IMR-90 (cell line): ENCODE data around the gene LRCH3. TPM values are rescaled to one million over a fixed set of nuclear protein-coding genes. Genes with fewer than 3 reads are reported as not detected.

ENCODE experiments used
- ATAC-seq: fragments of 200-7000 bp; cut with Tn5 transposase; 2 replicates; pipeline ENCODE4 v1.9.1; 2020; ENCODE audit warnings: low read depth, mild to moderate bottlenecking, moderate library complexity
- BruUV-seq: library from RNA; stranded (reverse); fragments of 400-500 nt; replicated peaks from 2 replicates; lab custom pipeline; 2021; lab: Mats Ljungman, UMichigan
- CTCF ChIA-PET: fragments of 300-600 bp; formaldehyde crosslinking; extraction: SDS; loops from one replicate; lab custom pipeline; 2021; ENCODE audit warnings: antibody characterized with exemption; lab: Yijun Ruan, JAX
- POLR2A ChIA-PET: fragments of 300-600 bp; sonication (Branson Sonifier 250); formaldehyde crosslinking; loops from one replicate; lab custom pipeline; 2022; ENCODE audit warnings: antibody characterized with exemption; ENCODE audit not compliant: unreplicated experiment; lab: Charles Lee
- DNase-seq: peaks from one replicate; pipeline ENCODE4 v3.0.0; 2013
- H2AFZ ChIP-seq: replicated peaks from 2 replicates; pipeline ENCODE3; 2013; ENCODE audit warnings: low read length, mild to moderate bottlenecking; ENCODE audit not compliant: poor library complexity
- H2AK5ac ChIP-seq: 2 replicates; pipeline ENCODE4 v1.6.1; 2013; ENCODE audit warnings: low read depth, low read length, inconsistent platforms
- H2AK9ac ChIP-seq: replicated peaks from 2 replicates; pipeline ENCODE3; 2013; ENCODE audit warnings: mild to moderate bottlenecking, low read depth, low read length, moderate library complexity; ENCODE audit not compliant: poor library complexity
- H2BK120ac ChIP-seq: 2 replicates; pipeline ENCODE4 v1.6.1; 2013; ENCODE audit warnings: low read depth, low read length, inconsistent platforms
- H2BK15ac ChIP-seq: 3 replicates; pipeline ENCODE4 v1.6.1; 2013; ENCODE audit warnings: low read depth, low read length, inconsistent platforms
- H2BK20ac ChIP-seq: 2 replicates; pipeline ENCODE4 v1.6.1; 2013; ENCODE audit warnings: low read depth, mild to moderate bottlenecking, inconsistent platforms, low read length, moderate library complexity
- H2BK5ac ChIP-seq: 2 replicates; pipeline ENCODE4 v1.6.1; 2013; ENCODE audit warnings: mild to moderate bottlenecking, low read depth, low read length, inconsistent platforms; ENCODE audit not compliant: poor library complexity, severe bottlenecking
- H3K14ac ChIP-seq: replicated peaks from 2 replicates; pipeline ENCODE4 v1.6.1; 2013; ENCODE audit warnings: low read depth, low read length, inconsistent platforms
- H3K18ac ChIP-seq: 2 replicates; pipeline ENCODE4 v1.6.1; 2013; ENCODE audit warnings: low read depth, low read length, control low read depth
- H3K23ac ChIP-seq: 2 replicates; pipeline ENCODE4 v1.6.1; 2013; ENCODE audit warnings: low read depth, low read length, inconsistent platforms
- H3K27ac ChIP-seq: 2 replicates; pipeline ENCODE4 v1.5.1; 2013; ENCODE audit warnings: mild to moderate bottlenecking, control low read depth, low read length; ENCODE audit not compliant: insufficient read depth
- H3K27me3 ChIP-seq: 2 replicates; pipeline ENCODE4 v1.6.1; 2013; ENCODE audit warnings: low read length; ENCODE audit not compliant: control insufficient read depth, insufficient read depth
- H3K36me3 ChIP-seq: 2 replicates; pipeline ENCODE4 v1.6.1; 2013; ENCODE audit warnings: low read length, mixed read lengths; ENCODE audit not compliant: control insufficient read depth, insufficient read depth
- H3K4ac ChIP-seq: 2 replicates; pipeline ENCODE4 v1.6.1; 2013; ENCODE audit warnings: low read depth, low read length, inconsistent platforms
- H3K4me1 ChIP-seq: 2 replicates; pipeline ENCODE4 v1.6.1; 2013; ENCODE audit warnings: low read length, mixed read lengths; ENCODE audit not compliant: control insufficient read depth, insufficient read depth
- H3K4me2 ChIP-seq: 2 replicates; pipeline ENCODE4 v1.6.1; 2013; ENCODE audit warnings: low read depth, mild to moderate bottlenecking, control low read depth, low read length, moderate library complexity
- H3K4me3 ChIP-seq: 2 replicates; pipeline ENCODE4 v1.5.1; 2013; ENCODE audit warnings: low read depth, mild to moderate bottlenecking, control low read depth, low read length, moderate library complexity; ENCODE audit not compliant: insufficient read depth
- H3K56ac ChIP-seq: 2 replicates; pipeline ENCODE4 v1.6.1; 2013; ENCODE audit warnings: low read length, inconsistent platforms; ENCODE audit not compliant: insufficient read depth; ENCODE audit errors: extremely low read depth
- H3K79me1 ChIP-seq, 2 experiments: 2 replicates each; pipeline ENCODE4 v1.6.1; 2013; ENCODE audit warnings: low read length in 2 of 2, inconsistent platforms in 1 of 2, low read depth in 1 of 2
- H3K9ac ChIP-seq: 2 replicates; pipeline ENCODE4 v1.6.1; 2013; ENCODE audit warnings: low read depth, low read length, control low read depth
- H3K9me1 ChIP-seq: 2 replicates; pipeline ENCODE4 v1.6.1; 2013; ENCODE audit warnings: low read length, inconsistent platforms; ENCODE audit not compliant: insufficient read depth
- H3K9me3 ChIP-seq: 2 replicates; pipeline ENCODE4 v1.6.1; 2013; ENCODE audit warnings: low read length; ENCODE audit not compliant: control insufficient read depth, insufficient read depth
- H4K20me1 ChIP-seq: 2 replicates; pipeline ENCODE4 v1.6.1; 2013; ENCODE audit warnings: low read length, inconsistent platforms; ENCODE audit not compliant: insufficient read depth
- H4K5ac ChIP-seq: 2 replicates; pipeline ENCODE4 v1.6.1; 2013; ENCODE audit warnings: mild to moderate bottlenecking, low read depth, low read length, control low read depth
- H4K8ac ChIP-seq, 2 experiments: 2 replicates each; pipeline ENCODE4 v1.6.1; 2013; ENCODE audit warnings: low read depth in 2 of 2, low read length in 2 of 2, control low read depth in 1 of 2, inconsistent platforms in 1 of 2
- H4K91ac ChIP-seq: 2 replicates; pipeline ENCODE4 v1.6.1; 2013; ENCODE audit warnings: low read depth, low read length, inconsistent platforms; ENCODE audit not compliant: insufficient read depth
- CEBPB ChIP-seq: IDR thresholded peaks from 2 replicates; pipeline ENCODE4 v1.6.1; 2012; ENCODE audit warnings: low read depth, low read length, improper control_type of control experiment
- CHD1 ChIP-seq: IDR thresholded peaks from 2 replicates; pipeline ENCODE4 v1.6.1; 2012; ENCODE audit warnings: low read depth, low read length, improper control_type of control experiment
- ELK1 ChIP-seq: fragments of 150-350 bp; IDR thresholded peaks from 2 replicates; pipeline ENCODE4 v1.6.1; 2016; ENCODE audit warnings: low read depth, mild to moderate bottlenecking, low read length, moderate library complexity, borderline replicate concordance
- FOS ChIP-seq: fragments of 150-350 bp; IDR thresholded peaks from 2 replicates; pipeline ENCODE4 v1.6.1; 2016; ENCODE audit warnings: low read depth, low read length
- MXI1 ChIP-seq: IDR thresholded peaks from 2 replicates; pipeline ENCODE4 v1.6.1; 2012; ENCODE audit warnings: low read depth, mild to moderate bottlenecking, low read length, moderate library complexity, borderline replicate concordance
- NFE2L2 ChIP-seq: fragments of 150-350 bp; IDR thresholded peaks from 2 replicates; pipeline ENCODE4 v1.6.1; 2016; ENCODE audit warnings: low read depth, mild to moderate bottlenecking, low read length
- RCOR1 ChIP-seq: IDR thresholded peaks from 2 replicates; pipeline ENCODE4 v1.6.1; 2012; ENCODE audit warnings: mild to moderate bottlenecking, low read length, improper control_type of control experiment; ENCODE audit not compliant: insufficient replicate concordance
- SMC3 ChIP-seq: fragments of 150-350 bp; IDR thresholded peaks from 2 replicates; pipeline ENCODE4 v1.6.1; 2016; ENCODE audit warnings: low read depth, mild to moderate bottlenecking, antibody characterized with exemption, low read length, moderate library complexity
- WGBS, 2 experiments: methylation state at CpG; one replicate each; pipeline versions ENCODE4 v1.1.5 to v1.1.7; 2013; ENCODE audit warnings: missing lambda C conversion rate in 2 of 2; ENCODE audit not compliant: insufficient read length in 1 of 2; ENCODE audit errors: extremely low coverage in 2 of 2; 5-methylcytosine and 5-hydroxymethylcytosine counted together
- dilution Hi-C: fragments of 300-500 bp; cut with HindIII; formaldehyde crosslinking; loops from one replicate; pipeline ENCODE4 v1.14.3; 2018; ENCODE audit warnings: low sequenced_read_pairs; ENCODE audit not compliant: unreplicated experiment
- in situ Hi-C: fragments of 300-500 bp; cut with MboI; formaldehyde crosslinking; loops from 3 replicates; pipeline ENCODE4 v1.14.3; 2019; ENCODE audit warnings: low sequenced_read_pairs, inconsistent platforms, mixed read lengths
- intact Hi-C: fragments of 100-400 bp; cut with micrococcal nuclease; formaldehyde crosslinking; loops from 2 replicates; pipeline ENCODE4 v1.10.0; 2022
- polyA plus RNA-seq, 3 experiments: library from polyadenylated mRNA; depleted of rRNA; stranded (reverse); fragments of >200 nt; gene quantifications; 2 replicates each; pipeline ENCODE4 v1.2.3, GENCODE V29; 2012; ENCODE audit warnings: low replicate concordance in 1 of 3
- total RNA-seq: library from RNA; depleted of rRNA; stranded (reverse); fragments of >200 nt; gene quantifications from 2 replicates; pipeline ENCODE4 v1.2.3, GENCODE V29; 2012
- TF ChIP-seq, protein P1 (sequence below): fragments of 150-350 bp; IDR thresholded peaks from 2 replicates; pipeline ENCODE4 v1.6.1; 2017; ENCODE audit warnings: mild to moderate bottlenecking, antibody characterized with exemption, low read length, low read depth

The LRCH3 gene
- total and polyA plus RNA-seq, 2 of the 4 experiments (the other 2 are of a cell fraction), result 28.5 to 40.5 TPM

DNA sequence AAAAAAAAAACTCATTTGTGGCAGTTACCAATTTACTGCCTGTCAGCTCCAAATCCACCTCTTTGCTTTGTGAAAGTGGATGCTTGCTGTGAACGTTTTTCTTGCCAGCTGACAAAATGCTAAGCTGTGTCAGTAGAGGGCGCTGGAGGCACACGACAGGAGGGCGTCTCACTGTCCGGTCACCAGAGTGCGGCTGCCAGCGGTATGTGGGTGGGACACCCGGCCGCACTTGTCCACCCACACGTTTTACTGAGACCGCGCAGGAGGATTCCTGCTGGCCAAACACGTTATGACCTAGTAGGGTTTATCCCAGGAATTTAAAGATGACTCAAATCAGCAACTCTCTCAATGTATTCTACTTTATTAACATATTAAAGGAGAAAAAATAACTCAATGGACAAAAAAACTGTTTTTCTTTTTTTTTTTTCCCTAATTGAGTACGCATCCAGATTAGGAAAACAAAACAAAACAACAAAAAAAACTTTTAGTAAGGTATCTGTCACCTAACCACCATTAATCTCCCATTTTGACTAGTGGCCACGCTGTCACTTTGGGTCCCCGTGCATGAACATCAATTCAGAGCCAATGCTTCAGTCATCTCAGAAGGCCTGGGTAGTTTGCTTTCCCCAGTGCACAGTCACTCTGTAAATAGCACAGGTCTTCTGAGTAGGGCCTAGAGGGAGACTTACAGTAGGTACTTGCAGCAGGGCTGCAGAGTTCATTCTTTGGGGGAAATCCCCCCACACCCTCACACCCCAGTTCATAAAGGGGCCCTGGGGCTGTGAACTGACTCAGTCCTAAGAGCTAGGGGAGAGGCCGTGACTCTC, 115.2 kb downstream of the LRCH3 start (continued):
- no peak for TF ChIP-seq ELK1

- Histone ChIP-seq H2AFZ (peak overlapping the region; percentile 55), H2AK5ac (peak overlapping the region; percentile 16; the same call in 1 of the 2 replicates), H2BK20ac (no peak overlapping the region), H3K56ac (no peak overlapping the region), H4K20me1 (no peaks in the 10 kb centered on the region), H3K18ac (no peak overlapping the region), H4K5ac (no peak overlapping the region), H3K36me3 (no peaks in the 10 kb centered on the region), H3K4me2 (no peak overlapping the region), H3K4me1 (no peaks in the 10 kb centered on the region), H3K4me3 (no peak overlapping the region), H2AK9ac (peak overlapping the region; percentile 81), H3K9me1 (no peaks in the 10 kb centered on the region; the same call in 1 of the 2 replicates), H3K23ac (no peak overlapping the region), H3K9ac (no peak overlapping the region), H3K79me1 (no peaks in the 10 kb centered on the region), H3K4ac (no peak overlapping the region), H3K14ac (0 out of 2 replicates have a peak overlapping the region, but pooled peaks have one; percentile 11), H2BK5ac (no peak overlapping the region), H2BK15ac (no peak overlapping the region), H4K91ac (no peak overlapping the region; the same call in 1 of the 2 replicates), H4K8ac (no peak overlapping the region), H3K27ac (no peak overlapping the region), H3K27me3 (no peaks in the 10 kb centered on the region), H3K9me3 (no peaks in the 10 kb centered on the region), H2BK120ac (no peak overlapping the region)
- dilution Hi-C loops (no loop called here), intact Hi-C loops (loop anchor here (1.0 to 10.0 kb wide), 2 partner anchors 36 to 178 kb away; no protein-coding TSS in a partner anchor), in situ Hi-C loops (loop anchor here (5.0 kb wide), 1 partner anchor 40 kb away; no protein-coding TSS in a partner anchor)
- POLR2A ChIA-PET, result no interaction called here
- TF ChIP-seq, protein P1, sequence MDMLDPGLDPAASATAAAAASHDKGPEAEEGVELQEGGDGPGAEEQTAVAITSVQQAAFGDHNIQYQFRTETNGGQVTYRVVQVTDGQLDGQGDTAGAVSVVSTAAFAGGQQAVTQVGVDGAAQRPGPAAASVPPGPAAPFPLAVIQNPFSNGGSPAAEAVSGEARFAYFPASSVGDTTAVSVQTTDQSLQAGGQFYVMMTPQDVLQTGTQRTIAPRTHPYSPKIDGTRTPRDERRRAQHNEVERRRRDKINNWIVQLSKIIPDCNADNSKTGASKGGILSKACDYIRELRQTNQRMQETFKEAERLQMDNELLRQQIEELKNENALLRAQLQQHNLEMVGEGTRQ, result no peak
- TF ChIP-seq NFE2L2 (no peak), RCOR1 (no peak), CHD1 (no peak), CEBPB (no peak), FOS (no peak), SMC3 (no peak), ELK1 (no peak), MXI1 (no peak)
- ATAC-seq (no peak), DNase-seq (no peak)
- BruUV-seq, result no TSS peak
- CTCF ChIA-PET, result no interaction called here
- no CpG with 5 or more reads among the region's 3 CpGs for WGBS, 2 experiments
Observed at GRCh38 chr3:197906850-197907187, 115.8 kb downstream of the LRCH3 start.
